GM12878 (cell line): ENCODE results near the gene GRAMD2B. TPM values are rescaled to one million over a fixed set of nuclear protein-coding genes. Genes with fewer than 3 reads are reported as not detected.

Experiments used
- CBX5 ChIP-seq: sonication (generic); IDR thresholded peaks from 2 replicates; pipeline ENCODE4 v1.6.1; 2016; ENCODE audit warnings: low read depth, moderate library complexity, mild to moderate bottlenecking, inconsistent platforms
- CHD2 ChIP-seq: IDR thresholded peaks from 2 replicates; pipeline ENCODE4 v1.6.1; 2011; ENCODE audit warnings: low read depth, low read length, improper control_type of control experiment, borderline replicate concordance
- FOXM1 ChIP-seq: IDR thresholded peaks from 2 replicates; pipeline ENCODE4 v1.6.1; 2012; ENCODE audit warnings: low read depth, mild to moderate bottlenecking, inconsistent platforms, low read length, moderate library complexity
- GATAD2B ChIP-seq: fragments of 450-650 bp; conservative IDR thresholded peaks from 2 replicates; pipeline ENCODE4 v1.6.1; 2017; ENCODE audit warnings: low read depth, mild to moderate bottlenecking, moderate library complexity
- HDAC2 ChIP-seq: fragments of 200-600 bp; sonication (generic); IDR thresholded peaks from 2 replicates; pipeline ENCODE4 v1.6.1; 2017
- MEF2A ChIP-seq: IDR thresholded peaks from 2 replicates; pipeline ENCODE4 v1.6.1; 2011; ENCODE audit warnings: low read depth, mild to moderate bottlenecking, low read length, moderate library complexity; ENCODE audit not compliant: insufficient read depth
- MYC ChIP-seq: IDR thresholded peaks from 2 replicates; pipeline ENCODE4 v1.6.1; 2011; ENCODE audit warnings: mild to moderate bottlenecking, low read length, moderate library complexity, inconsistent platforms; ENCODE audit not compliant: insufficient read depth, insufficient replicate concordance, insufficient read length, severe bottlenecking
- NBN ChIP-seq: fragments of 450-650 bp; IDR thresholded peaks from 2 replicates; pipeline ENCODE4 v1.6.1; 2016
- RELA ChIP-seq: fragments of 450-650 bp; IDR thresholded peaks from 2 replicates; pipeline ENCODE4 v1.8.0; 2014; ENCODE audit warnings: borderline replicate concordance; ENCODE audit not compliant: partially characterized antibody
- SP1 ChIP-seq: IDR thresholded peaks from one replicate; pipeline ENCODE4 v1.6.1; 2011; ENCODE audit warnings: low read depth, low read length
- WRNIP1 ChIP-seq: IDR thresholded peaks from 2 replicates; pipeline ENCODE4 v1.6.1; 2011; ENCODE audit warnings: low read depth, low read length, improper control_type of control experiment, borderline replicate concordance
- YBX1 ChIP-seq: fragments of 450-650 bp; IDR thresholded peaks from 2 replicates; pipeline ENCODE4 v1.6.1; 2016; ENCODE audit warnings: antibody characterized with exemption
- ZNF24 ChIP-seq: fragments of 450-650 bp; IDR thresholded peaks from 2 replicates; pipeline ENCODE4 v1.6.1; 2017; ENCODE audit warnings: antibody characterized with exemption, mild to moderate bottlenecking
- polyA plus RNA-seq, 11 experiments: library from polyadenylated mRNA; depleted of rRNA in 4 of 11; unstranded in 6 of 11; stranded (reverse) in 5 of 11; fragments of >200 nt; fragmentation: Nextera tagmentation in 4 of 11; fragmentation: Illumina TruSeq in 1 of 11; extraction: Ambion mirVana in 4 of 11; extraction: Trizol in 1 of 11; gene quantifications; 1 replicate in 1 of 11; 2 replicates in 10 of 11; pipeline versions ENCODE4 v1.2.1 to v1.2.3, GENCODE V29; 2011 to 2016; ENCODE audit warnings: inconsistent platforms in 2 of 11, missing spikeins in 2 of 11, low read depth in 1 of 11
- total RNA-seq, 4 experiments: library from RNA; depleted of rRNA in 3 of 4; stranded (reverse); fragments of >200 nt in 3 of 4; fragmentation: Illumina TruSeq in 1 of 4; extraction: Trizol in 1 of 4; gene quantifications; 2 replicates each; pipeline versions ENCODE4 v1.2.1 to v1.2.3, GENCODE V29; 2013 to 2021
- TF ChIP-seq, protein P1 (sequence below): IDR thresholded peaks from 2 replicates; pipeline ENCODE4 v1.6.1; 2012; ENCODE audit warnings: mild to moderate bottlenecking, low read depth, low read length
- TF ChIP-seq, protein P2 (sequence below): IDR thresholded peaks from 2 replicates; pipeline ENCODE4 v1.6.1; 2012; ENCODE audit warnings: low read length, inconsistent platforms
- TF ChIP-seq, protein P3 (sequence below): fragments of 450-650 bp; IDR thresholded peaks from 2 replicates; pipeline ENCODE4 v1.6.1; 2016; ENCODE audit warnings: mild to moderate bottlenecking
- TF ChIP-seq, protein P4 (sequence below): fragments of 450-650 bp; IDR thresholded peaks from 2 replicates; pipeline ENCODE4 v1.6.1; 2017; ENCODE audit warnings: borderline replicate concordance
- TF ChIP-seq, protein P5 (sequence below): IDR thresholded peaks from 2 replicates; pipeline ENCODE4 v1.6.1; 2012; ENCODE audit warnings: improper control_type of control experiment, low read depth, low read length; ENCODE audit not compliant: insufficient replicate concordance

Gene GRAMD2B
- total and polyA plus RNA-seq, 10 of the 15 experiments (the other 5 are each of a cell fraction or from before 2014, with no cell fraction given) = 1.9 to 21.5 (median 8.4) TPM

DNA sequence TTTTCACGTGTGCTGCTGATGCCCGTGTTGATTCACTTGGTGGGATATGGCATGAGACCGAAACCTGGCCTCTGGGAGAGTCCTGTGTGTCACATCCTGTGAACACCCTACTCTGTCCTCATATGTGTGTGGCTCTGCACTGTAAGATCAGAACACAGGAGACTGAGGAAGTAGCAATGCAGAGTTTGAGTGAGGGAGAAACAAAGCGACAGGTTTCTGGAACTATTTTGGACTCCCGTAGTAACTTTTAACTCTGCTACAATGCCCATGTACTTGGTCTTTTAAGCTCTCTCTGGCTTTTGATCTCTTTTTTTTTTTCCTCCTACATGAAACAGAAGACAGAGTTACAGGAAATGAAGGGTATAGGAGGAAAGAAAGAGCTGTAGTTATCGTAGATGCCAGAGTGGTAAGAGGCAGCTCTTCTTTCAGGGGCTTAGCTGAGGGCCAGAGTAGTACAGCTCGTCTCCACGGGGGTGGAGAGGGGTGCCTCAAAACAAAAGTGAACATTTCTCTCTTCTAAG, 26.6 kb downstream of the GRAMD2B start (continued):
- no peak for TF ChIP-seq ZNF24
- TF ChIP-seq CBX5 = 0 out of 2 replicates have a peak, but pooled peaks have one; percentile 11
- TF ChIP-seq, protein P1, sequence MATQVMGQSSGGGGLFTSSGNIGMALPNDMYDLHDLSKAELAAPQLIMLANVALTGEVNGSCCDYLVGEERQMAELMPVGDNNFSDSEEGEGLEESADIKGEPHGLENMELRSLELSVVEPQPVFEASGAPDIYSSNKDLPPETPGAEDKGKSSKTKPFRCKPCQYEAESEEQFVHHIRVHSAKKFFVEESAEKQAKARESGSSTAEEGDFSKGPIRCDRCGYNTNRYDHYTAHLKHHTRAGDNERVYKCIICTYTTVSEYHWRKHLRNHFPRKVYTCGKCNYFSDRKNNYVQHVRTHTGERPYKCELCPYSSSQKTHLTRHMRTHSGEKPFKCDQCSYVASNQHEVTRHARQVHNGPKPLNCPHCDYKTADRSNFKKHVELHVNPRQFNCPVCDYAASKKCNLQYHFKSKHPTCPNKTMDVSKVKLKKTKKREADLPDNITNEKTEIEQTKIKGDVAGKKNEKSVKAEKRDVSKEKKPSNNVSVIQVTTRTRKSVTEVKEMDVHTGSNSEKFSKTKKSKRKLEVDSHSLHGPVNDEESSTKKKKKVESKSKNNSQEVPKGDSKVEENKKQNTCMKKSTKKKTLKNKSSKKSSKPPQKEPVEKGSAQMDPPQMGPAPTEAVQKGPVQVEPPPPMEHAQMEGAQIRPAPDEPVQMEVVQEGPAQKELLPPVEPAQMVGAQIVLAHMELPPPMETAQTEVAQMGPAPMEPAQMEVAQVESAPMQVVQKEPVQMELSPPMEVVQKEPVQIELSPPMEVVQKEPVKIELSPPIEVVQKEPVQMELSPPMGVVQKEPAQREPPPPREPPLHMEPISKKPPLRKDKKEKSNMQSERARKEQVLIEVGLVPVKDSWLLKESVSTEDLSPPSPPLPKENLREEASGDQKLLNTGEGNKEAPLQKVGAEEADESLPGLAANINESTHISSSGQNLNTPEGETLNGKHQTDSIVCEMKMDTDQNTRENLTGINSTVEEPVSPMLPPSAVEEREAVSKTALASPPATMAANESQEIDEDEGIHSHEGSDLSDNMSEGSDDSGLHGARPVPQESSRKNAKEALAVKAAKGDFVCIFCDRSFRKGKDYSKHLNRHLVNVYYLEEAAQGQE = no peak
- TF ChIP-seq FOXM1 = no peak
- TF ChIP-seq, protein P2, sequence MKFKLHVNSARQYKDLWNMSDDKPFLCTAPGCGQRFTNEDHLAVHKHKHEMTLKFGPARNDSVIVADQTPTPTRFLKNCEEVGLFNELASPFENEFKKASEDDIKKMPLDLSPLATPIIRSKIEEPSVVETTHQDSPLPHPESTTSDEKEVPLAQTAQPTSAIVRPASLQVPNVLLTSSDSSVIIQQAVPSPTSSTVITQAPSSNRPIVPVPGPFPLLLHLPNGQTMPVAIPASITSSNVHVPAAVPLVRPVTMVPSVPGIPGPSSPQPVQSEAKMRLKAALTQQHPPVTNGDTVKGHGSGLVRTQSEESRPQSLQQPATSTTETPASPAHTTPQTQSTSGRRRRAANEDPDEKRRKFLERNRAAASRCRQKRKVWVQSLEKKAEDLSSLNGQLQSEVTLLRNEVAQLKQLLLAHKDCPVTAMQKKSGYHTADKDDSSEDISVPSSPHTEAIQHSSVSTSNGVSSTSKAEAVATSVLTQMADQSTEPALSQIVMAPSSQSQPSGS = peak; percentile 64
- TF ChIP-seq WRNIP1 = no peak
- TF ChIP-seq, protein P3, sequence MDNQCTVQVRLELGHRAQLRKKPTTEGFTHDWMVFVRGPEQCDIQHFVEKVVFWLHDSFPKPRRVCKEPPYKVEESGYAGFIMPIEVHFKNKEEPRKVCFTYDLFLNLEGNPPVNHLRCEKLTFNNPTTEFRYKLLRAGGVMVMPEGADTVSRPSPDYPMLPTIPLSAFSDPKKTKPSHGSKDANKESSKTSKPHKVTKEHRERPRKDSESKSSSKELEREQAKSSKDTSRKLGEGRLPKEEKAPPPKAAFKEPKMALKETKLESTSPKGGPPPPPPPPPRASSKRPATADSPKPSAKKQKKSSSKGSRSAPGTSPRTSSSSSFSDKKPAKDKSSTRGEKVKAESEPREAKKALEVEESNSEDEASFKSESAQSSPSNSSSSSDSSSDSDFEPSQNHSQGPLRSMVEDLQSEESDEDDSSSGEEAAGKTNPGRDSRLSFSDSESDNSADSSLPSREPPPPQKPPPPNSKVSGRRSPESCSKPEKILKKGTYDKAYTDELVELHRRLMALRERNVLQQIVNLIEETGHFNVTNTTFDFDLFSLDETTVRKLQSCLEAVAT = no peak
- TF ChIP-seq RELA = no peak
- no peak for TF ChIP-seq GATAD2B
- TF ChIP-seq, protein P4, sequence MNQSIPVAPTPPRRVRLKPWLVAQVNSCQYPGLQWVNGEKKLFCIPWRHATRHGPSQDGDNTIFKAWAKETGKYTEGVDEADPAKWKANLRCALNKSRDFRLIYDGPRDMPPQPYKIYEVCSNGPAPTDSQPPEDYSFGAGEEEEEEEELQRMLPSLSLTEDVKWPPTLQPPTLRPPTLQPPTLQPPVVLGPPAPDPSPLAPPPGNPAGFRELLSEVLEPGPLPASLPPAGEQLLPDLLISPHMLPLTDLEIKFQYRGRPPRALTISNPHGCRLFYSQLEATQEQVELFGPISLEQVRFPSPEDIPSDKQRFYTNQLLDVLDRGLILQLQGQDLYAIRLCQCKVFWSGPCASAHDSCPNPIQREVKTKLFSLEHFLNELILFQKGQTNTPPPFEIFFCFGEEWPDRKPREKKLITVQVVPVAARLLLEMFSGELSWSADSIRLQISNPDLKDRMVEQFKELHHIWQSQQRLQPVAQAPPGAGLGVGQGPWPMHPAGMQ = no peak
- TF ChIP-seq, protein P5, sequence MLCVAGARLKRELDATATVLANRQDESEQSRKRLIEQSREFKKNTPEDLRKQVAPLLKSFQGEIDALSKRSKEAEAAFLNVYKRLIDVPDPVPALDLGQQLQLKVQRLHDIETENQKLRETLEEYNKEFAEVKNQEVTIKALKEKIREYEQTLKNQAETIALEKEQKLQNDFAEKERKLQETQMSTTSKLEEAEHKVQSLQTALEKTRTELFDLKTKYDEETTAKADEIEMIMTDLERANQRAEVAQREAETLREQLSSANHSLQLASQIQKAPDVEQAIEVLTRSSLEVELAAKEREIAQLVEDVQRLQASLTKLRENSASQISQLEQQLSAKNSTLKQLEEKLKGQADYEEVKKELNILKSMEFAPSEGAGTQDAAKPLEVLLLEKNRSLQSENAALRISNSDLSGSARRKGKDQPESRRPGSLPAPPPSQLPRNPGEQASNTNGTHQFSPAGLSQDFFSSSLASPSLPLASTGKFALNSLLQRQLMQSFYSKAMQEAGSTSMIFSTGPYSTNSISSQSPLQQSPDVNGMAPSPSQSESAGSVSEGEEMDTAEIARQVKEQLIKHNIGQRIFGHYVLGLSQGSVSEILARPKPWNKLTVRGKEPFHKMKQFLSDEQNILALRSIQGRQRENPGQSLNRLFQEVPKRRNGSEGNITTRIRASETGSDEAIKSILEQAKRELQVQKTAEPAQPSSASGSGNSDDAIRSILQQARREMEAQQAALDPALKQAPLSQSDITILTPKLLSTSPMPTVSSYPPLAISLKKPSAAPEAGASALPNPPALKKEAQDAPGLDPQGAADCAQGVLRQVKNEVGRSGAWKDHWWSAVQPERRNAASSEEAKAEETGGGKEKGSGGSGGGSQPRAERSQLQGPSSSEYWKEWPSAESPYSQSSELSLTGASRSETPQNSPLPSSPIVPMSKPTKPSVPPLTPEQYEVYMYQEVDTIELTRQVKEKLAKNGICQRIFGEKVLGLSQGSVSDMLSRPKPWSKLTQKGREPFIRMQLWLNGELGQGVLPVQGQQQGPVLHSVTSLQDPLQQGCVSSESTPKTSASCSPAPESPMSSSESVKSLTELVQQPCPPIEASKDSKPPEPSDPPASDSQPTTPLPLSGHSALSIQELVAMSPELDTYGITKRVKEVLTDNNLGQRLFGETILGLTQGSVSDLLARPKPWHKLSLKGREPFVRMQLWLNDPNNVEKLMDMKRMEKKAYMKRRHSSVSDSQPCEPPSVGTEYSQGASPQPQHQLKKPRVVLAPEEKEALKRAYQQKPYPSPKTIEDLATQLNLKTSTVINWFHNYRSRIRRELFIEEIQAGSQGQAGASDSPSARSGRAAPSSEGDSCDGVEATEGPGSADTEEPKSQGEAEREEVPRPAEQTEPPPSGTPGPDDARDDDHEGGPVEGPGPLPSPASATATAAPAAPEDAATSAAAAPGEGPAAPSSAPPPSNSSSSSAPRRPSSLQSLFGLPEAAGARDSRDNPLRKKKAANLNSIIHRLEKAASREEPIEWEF = no peak
- TF ChIP-seq HDAC2 = no peak
- TF ChIP-seq MYC = no peak
- no peak for TF ChIP-seq NBN
- peak; percentile 34 for TF ChIP-seq SP1
- no peak for TF ChIP-seq CHD2
- no peak for TF ChIP-seq YBX1
- no peak for TF ChIP-seq MEF2A
